HL-60/S4 treated with phorbol 12-myristate 13-acetate at 8.2 ng/mL for 4 days and 3 days (cell line): Measurements from ENCODE around the gene RPL38.

Source experiments
- in situ Hi-C: fragments of 300-500 bp; cut with MboI; formaldehyde crosslinking; loops from 2 replicates; pipeline ENCODE4 v1.15.0; 2022; ENCODE audit warnings: low sequenced_read_pairs

RPL38 gene

DNA sequence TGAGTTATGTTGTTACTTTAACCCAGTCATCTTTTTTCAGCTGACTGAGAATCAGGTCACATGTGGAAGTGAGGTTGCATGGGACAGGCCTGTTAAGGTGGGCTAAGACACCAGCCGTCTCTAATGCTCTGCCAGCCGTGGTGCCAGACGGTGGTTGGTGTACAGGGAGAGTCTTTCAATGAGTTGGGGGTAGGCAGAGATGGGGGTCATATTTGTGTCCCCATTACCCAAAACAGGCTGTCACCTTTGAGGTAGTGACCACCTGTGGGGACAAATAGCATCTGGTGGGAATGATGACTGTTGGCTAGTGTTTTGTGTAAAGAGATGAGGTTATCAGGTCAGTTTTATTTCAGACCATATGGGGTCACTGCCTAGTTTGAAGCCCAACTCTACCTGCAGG lies 1.8 kb downstream of the RPL38 start:
- in situ Hi-C loops = no loop called here

DNA sequence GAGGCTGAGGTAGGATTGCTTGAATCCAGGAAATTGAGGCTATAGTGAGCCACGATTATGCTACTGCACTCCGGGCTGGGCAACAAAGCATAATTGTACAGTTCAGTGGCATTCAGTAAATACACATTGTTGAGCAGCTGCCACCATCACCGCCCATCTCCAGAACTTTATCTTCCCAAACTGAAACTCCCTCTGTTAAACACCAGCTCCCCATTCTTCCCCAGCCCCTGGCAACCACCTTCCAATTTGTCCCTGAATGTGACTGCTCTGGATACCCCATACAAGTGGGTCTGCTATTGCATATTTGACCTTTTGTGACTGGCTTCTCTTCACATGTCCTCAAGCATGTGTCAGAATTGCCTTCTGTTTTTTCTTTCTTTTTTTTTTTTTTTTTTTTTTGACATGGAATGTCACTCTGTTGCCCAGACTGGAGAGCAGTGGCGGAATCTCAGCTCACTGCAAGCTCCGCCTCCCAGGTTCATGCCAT lies 2.9 kb downstream of the RPL38 start:
- in situ Hi-C loops = no loop called here

DNA sequence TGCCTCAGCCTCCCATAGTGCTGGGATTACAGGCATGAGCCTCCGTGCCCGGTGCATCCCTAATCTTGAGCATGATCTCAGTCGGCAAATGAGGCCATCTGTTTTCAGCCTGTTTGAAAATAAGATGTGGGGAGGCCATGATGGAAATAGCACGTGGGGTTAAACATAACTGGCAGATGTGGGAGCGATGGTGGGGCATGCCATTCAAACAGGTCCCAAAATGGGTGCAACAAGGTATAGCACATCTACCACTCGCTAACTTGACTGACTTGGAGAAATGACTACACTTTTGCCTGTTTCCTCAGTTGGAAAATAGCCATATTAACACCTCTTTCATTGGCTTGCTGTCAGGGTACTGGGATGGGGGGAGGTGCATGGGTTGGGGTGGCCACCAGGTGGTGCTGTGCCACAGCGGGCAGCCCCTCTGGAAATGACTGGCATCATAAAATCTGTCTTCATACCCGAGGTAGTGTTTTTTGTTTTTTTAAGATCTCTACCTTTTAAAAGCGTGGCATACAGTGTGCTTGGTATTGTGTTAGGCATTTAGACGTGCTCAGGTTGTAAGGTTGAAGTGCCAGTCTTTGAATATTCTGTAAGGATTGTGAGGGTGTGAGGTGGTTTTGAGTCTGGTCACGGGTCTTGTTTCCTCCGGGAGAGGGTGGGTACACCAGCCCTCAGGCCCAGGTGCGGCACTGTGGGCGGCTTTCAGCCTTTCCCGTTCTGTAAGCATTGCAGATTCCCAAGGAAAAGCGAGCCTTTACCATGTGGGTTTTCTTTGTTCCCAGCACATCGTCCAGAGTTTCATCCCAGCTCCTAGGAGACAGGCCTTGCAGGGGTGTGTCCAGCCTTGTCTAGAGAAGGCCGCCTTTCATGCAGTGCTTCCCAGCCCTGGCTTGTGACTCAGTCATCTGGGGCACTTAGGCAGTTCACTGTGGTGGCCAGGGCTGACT lies 7.0 kb downstream of the RPL38 start:
- in situ Hi-C loops = no loop called here

DNA sequence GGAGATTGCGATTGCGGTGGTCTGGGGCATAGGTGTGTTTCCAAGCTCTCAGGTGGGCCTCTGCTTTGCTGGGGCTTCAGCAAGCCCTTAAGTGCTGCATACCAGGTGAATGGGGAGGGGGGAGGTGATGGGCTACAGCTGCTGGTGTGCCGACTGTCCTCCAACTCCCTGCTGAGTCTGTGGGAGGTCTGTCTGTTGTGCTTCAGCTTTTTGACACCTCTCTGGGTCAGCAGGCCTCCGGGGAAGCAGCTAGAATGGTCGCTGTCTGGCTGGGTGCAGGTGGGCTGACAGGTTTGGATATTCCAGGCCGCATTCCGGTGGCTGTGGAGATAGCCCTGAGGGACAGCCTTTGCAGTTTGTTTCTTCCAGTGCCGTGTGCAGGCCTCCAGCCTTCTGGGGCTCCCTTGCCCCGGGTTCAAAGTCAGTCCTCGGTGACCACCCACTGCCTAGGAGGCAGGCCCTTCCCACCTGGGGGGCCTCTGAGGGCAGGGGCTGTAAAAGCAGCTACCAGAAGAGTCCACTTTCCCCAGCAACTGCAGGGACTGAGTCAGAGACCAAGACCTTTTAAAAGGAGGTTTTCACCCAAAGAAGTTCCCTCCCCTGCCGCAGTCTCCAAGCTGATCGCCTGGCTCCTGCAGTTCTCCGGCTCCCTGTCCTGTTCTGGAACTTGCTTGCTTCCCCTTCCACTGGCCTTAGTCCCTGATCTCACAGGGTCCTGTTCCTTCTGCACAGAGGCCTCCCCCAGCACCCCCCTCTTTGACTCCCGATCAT lies 7.8 kb downstream of the RPL38 start:
- in situ Hi-C loops = no loop called here

DNA sequence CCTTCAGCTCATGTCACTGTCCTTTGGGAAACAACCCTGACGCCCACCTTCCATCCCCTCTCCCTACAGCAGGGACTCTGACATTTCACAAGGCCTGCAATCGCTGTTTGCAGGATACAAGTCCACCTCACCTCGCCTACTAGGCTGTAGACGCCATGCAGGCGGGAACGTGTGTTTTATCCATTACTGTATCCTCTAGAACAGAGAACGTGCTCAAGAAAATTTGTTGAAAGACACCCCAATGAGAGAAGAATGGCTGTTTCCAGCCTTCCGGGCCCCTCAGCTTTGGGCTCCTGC lies 8.4 kb downstream of the RPL38 start:
- in situ Hi-C loops = no loop called here

DNA sequence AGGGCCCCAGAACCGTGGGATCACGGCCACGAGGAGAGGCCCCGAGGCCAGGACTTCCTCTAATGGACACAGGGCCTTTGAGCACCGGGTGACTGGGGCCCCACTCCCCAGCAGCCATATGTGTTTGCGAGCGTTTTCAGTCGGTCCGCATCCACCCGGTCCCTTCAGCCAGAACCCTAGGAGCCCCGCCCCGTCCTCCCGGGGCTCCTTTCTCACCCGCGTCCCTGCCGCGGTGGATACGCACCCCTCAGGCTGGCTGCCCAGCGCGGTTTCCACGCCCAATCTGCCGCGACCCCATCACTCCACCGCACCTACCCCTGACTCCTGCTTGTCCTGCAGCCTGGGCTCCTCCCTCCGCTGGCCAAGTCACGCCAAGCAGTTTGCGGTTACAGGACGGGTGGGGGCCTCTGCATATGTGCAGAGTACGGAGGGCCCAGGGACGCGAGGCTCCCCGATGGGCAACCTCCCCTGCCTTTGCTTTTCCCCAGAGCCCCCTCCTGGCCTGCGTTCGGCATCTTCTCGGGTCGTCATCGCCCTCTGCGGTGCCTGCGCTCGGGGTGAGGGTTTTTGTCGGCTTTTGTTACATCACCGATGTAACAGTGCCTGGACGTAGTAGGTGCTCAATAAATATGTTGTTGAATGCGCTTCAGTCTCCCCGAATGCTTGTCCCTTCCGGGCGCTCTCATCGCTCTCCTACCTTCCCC lies 8.9 kb downstream of the RPL38 start:
- in situ Hi-C loops = no loop called here

DNA sequence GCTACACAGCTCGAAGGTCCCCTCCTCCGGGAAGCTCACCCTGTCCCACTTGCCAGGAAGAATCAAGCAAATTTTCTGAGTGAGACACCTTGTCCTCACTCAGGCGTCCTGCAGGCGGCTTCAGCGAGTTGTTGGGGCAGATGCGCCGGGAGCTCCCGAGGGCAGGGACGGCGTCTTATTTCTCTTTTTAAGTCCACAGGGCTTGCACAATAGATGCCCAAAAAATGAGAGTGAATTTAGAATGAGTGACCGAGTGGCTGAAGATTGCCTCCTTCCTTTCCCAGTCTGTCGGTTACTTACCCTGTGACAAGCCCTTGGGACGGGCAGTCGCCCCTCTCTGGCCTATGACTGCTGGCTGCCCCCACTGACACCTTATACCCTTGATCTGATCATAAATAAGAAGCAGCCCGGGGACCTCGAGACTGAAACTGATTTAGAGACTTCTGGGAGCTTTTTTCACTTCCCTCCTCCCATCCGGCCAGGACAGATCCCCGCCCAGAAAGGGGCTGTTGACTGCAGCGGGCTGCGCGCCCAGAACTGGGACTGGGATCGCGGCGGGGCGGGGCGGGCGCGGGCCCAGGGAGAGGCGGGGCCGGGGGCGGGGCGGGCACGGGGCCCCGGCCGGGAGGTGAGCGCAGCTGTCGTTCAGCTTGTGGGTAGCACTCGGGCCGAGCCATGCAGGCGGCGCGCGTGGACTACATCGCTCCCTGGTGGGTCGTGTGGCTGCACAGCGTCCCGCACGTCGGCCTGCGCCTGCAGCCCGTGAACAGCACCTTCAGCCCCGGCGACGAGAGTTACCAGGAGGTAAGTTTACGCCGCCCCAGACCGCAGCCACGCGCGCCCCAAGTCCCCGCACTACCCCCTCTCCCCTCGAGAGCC lies 9.7 kb downstream of the RPL38 start, which contains the start of gene TTYH2:
Gene TTYH2 (plus strand): TSS at position 659 of the 879 bp plus-strand sequence. CDS start 17 bp downstream, at position 676.
- in situ Hi-C loops = no loop called here

DNA sequence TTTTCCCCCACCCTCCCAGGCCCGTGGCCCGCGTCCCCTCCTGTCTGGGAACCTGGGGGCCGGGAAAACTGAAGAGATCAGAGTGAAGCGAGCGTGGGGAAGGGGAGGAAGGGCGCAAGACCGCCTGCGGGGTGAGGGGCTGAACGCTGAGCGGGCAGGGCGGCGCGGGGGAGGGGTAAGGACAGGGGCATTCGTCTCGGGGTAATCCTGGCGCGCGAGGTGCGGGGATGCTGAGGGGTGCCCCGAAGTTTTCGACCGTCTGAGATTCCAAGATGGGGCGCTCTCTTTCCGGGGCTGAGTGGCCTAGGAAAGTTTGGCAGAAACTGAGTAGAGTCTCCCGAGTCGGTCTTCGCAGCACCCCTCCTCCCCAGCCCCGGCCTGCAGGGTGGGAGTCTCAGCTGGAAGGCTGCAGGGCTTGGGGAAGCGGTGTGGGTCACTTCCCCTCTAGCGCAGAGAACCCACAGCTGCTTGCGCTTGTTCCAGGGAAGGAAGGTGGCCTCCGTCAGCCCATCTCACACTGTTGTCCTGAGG lies 10.4 kb downstream of the RPL38 start:
- in situ Hi-C loops = no loop called here

DNA sequence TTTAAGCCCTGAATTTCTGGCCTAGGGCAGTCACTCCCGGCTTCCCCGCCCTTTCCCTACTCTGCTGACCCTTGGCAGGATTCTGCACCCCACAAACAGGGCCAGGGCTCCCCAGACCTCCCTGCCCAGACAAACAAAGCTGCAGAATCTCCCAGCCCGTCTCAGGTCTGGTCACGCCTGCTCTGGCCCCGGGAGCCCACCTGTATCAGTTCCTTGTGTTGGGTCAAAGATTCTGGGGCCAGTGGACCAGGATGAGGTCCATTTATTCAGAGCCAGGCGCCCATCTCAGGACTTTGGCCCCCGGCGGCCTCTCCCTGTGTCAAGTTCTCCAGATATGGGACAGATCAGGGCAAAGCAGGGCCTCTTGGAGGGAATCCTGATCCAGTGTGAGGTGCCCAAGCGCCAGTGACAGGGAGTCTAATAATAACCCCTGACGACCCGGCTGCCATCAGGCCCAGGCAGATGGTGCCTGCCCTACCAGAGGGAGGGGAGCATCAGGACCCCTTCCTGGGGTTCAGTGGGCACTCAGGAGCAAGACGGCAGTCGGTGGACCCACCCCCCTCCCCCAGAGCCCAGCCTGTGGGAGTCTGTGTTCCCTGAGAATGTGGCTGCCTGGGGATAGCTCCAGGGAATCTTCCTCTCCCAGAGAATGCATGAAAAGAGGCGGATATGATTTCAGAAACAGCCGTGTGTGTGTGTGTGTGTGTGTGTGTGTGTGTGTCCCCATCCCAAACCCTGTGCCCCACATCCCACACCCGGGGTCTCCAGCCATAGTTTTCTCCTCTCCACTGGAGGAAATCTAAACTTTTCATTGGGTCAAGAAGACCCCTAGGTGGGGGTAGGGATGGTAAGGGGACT lies 11.2 kb downstream of the RPL38 start:
- in situ Hi-C loops = no loop called here

DNA sequence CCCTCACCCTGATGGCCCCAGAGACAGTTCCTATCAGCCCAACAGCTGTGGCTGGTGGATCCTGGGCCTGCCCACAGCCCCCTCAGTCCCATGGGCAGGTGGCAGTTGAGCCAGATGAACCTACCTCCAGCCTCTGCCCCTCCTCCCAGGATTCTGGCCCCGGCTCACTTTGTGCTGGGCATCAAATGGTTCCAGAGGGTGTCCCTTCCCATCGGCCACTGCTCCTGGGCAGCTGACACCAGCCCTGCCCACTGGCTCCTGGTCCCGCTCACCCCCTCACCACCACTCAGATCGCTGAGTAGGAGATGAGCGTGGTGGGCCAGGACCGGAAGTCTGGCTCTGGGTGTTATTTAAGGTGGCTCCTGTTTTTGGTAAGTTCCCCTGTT lies 11.9 kb downstream of the RPL38 start:
- in situ Hi-C loops = no loop called here

DNA sequence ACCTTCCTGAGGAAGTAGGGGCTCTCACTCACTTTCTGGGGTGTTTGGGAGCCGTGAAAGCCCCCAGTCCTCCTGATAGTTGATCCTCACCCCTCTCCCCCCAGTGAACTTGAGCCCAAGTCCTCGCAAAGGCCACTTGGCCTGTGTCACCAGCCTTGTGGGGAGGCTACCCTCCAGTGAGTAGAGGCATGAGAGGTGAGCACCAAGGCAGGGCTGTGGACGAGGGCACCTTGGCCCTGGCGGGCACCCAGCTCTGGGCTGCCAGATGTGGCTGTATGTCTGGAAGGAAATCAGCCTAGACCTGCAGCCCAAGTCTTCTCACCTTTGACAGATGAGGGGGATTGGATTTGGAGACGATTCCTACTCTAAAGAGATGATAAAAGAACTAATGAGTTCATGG lies 13.0 kb downstream of the RPL38 start:
- in situ Hi-C loops = no loop called here

DNA sequence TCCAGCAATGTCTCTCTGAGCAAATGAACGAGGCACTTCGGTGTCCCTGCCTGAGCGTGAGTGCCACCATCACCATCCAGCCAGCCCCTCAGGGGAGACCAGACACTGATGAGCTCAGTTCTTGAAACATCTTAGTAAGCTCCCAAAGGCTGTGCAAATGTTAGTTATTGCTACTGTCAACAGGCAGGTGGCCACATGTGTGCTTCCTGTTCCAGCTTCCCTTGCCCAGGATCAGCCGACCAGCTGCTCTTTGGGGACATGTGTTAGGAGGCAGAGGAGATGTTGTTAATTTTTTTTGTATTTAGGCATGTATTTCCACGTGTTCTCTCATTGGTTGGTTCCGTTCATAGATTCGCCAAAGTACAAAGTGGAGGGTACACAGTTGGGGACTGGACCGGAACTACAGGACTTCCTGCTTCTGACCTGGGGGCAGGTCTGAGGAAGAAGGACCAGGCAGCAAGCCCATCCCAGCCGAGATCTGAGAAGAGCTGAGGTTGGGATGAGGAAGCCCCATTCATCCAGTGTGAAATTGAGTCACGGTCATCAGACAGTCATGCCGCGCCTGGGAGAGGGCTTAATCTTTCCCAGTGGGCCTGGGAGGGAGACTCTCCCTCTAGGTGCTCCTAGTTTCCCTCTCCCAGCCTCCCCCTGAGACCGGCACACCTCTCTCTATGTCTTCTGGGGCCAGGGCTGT lies 13.7 kb downstream of the RPL38 start:
- in situ Hi-C loops = no loop called here

DNA sequence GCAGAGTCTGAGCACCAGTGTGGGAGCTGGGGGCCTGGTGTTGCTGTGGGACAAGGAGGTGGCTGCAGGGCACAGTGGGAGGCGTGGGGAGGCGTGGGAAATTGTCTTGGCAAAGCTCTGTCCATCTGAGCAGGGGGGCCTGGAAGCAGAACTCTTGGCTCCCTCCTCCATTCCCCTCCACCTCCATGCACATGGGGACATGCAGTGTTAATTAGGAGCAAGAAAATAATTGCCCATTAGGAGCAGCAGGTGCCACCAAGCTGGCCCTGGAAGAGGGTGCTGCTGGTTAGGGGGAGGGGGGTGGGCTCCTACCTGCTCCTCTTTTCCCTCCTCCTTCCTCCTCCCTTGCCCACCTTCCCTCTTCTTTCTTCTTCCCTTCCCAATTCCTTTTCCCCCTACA lies 14.4 kb downstream of the RPL38 start:
- in situ Hi-C loops = no loop called here

DNA sequence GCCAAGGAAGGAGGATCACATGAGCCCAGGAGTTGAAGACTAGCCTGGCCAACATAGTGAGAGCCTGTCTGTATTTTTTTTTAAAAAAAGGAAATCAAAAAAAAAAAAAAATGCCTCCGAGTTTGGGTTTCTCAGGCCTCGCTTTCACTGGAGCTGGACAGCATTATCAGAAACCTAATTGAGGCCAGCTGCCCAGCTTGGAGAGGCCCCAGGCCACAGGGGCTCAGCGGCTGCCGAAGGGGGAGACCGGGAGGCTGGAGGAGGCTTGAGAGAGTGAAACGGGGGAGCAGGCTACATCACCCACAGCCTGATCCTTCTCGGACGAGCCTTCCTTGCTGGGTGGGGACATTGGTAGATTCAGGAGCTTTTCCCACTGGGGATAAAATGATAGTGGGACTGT lies 15.0 kb downstream of the RPL38 start:
- in situ Hi-C loops = no loop called here

DNA sequence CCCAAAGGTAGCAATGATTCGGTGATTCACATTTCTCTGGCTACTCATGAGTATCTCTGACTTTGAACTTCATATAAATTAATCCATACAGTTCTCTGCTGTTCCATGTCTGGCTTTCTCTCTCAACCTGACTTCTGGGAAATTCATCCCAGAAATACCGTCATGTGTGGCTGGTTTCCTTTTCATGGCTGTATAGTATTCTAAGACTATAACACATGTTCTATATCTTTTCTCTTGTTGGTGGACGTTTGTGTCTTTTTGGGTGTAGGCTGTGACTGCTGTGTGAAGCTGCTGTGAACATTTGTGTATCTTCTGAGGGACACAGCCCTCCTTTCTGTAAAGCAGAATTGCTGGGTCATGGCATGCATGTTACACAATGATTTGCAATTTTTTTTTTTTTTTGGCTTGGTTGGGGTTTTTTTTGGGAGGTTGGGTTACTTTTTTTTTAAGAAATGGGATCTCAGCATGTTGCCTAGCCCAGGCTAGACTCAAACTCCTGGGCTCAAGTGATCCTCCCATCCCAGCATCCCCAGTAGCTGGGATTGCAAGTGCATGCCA lies 16.2 kb downstream of the RPL38 start:
- in situ Hi-C loops = no loop called here

DNA sequence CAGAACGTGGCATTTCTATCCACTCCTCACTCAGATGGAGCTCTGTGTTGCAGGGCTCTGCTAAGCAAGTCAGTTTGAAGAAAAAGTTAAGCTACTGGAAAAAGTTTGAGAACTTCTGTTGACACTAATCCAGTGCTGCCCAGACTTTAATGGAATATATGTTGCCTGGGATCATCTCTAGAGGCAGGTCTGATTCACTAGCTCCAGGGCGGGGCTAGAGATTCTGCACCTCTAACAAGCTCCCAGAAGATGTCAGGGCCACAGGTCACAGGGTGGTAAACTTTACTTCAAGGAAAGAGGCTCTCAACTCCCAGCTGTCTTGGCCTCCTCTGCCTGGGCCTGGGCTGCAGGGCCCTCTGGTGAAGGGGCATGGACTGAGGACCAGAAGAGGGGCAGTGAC lies 16.7 kb downstream of the RPL38 start:
- in situ Hi-C loops = no loop called here

DNA sequence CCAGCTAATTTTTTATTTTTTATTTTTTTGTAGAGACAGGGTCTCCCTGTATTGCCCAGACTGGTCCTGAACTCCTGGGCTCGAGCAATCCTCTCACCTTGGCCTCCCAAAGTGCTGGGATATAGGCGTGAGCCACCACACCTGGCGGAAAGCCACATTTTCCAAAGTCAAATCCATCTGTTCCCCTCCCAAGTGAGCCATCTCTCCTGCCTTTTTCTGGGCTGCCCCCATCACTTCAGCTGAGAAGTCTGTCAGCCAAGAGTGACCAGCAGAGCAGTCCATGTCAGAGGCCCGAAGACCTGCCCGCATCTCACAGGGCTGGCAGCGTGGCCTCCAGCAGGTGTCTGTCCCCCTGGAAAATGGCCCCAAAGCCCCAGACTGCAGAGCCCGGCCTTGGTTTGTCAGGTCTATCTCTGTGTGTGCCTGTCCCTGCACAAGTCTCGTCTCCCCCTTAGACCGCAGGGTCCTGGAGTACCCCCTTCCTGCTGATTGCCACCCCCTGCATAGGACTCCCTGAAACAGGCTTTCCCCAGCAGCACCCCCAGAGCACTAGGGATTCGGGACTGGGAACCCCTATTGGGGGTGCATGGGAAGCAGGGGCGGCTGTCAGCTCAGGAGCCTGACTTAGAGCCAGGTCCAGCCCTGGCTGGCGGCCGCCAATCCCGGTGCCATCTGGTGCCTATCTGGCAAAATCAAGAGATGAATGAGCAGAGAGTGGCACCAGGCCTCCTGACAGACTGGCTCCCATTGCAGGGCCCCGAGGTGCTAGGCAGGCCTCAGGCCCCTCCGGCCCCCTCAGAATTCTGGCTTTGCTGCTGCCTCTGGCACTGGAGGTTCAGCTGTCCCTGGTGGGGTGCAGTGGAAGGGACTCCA lies 17.7 kb downstream of the RPL38 start:
- in situ Hi-C loops = no loop called here
